HG03378 (cell line): ENCODE results near the gene STXBP2.
"Not testable (repeated sequence)": the region's sequence is repeated elsewhere in the genome, so short reads cannot be mapped to it uniquely, and the experiment has no call there.

Source experiments
- ATAC-seq: cut with Tn5 transposase; IDR thresholded peaks from one replicate; pipeline ENCODE4 v1.9.1; 2021; ENCODE audit warnings: mild to moderate bottlenecking, moderate library complexity; ENCODE audit not compliant: unreplicated experiment

STXBP2 gene

DNA sequence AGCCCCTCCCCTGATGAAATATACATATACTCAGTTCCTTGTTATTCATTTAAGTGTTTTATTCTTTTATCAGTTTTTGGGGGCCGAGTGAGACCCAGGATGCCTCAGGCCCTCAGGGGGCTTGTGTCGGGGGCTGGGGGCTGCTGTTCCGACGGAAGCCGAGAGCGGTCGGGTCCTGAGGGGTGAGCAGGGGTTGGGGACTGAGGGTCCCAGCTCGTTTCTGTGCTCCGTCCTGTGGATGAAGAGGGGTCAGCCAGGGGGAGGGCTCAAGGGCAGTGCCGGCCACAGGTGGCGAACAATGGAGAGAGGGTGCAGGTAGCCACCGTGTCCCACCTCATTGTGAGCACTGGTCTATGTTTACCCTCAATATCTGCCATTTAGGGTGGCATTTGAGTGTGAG is 5.3 kb upstream of the STXBP2 start:
- ATAC-seq: no peak

DNA sequence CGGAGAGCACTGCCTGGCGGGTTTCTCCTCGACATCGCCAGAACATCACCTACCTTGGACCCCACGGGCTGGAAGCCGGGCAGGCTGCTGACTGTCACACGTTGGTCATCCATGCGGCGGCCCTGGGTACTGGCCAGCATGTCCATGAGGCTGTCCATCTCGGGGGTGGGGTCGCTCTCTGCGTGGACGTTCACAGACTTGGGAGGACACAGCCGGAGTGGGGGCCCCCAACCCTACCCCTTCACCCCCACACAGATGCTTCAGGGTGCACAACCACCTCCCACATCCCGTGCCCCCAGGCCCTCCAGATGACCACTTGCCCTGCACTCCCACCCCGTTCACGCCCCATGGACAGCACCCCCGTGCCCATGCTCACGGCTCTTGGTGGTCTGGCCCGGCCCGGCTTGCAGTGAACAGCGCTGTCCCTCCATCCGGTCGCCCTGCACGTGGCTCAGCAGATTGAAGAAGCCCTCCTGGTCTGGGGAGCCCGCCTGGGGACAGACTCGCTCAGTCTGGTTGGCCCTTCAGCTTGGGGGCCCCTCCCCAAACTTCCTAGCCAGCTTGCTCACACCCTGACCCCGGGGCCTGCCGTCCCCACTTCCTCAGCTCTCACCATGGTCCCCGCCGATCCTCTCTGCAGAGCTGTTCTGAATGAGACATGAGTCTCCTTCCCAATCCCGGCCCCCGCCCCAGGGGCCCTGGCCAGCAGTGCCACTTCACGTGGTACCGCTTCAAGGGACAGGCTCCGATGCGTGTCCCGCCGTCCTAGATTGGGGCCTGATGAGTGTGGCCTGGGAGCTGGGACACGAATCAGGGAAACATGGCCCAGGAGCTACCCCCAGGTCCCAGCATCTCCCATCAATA is 4.3 kb upstream of the STXBP2 start:
- no peak for ATAC-seq

DNA sequence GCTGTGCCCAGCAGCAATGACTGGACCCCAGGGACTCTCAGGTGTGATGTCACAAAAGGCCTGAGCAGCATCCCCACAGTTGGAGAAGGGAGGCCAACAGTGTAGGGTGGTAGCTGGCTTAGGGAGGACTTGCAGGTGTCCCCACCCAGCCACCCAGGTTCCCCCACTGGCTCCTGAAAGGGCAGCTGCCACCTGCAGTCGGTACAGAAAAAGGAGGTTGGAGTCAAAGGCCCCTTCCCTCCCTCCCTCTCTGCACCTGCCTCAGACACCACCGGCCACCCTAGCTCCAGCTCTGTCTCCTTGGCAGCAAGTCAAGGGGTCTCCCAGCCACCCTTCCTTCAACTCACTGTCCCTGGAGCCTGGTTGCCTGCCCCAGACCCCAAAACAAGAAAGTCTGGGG is 3.2 kb upstream of the STXBP2 start, which contains the start of gene PCP2:
PCP2 (minus strand) TSS at position 22 of the 400 bp plus-strand sequence. CDS start 262 bp downstream, outside the sequence.
- no peak for ATAC-seq

DNA sequence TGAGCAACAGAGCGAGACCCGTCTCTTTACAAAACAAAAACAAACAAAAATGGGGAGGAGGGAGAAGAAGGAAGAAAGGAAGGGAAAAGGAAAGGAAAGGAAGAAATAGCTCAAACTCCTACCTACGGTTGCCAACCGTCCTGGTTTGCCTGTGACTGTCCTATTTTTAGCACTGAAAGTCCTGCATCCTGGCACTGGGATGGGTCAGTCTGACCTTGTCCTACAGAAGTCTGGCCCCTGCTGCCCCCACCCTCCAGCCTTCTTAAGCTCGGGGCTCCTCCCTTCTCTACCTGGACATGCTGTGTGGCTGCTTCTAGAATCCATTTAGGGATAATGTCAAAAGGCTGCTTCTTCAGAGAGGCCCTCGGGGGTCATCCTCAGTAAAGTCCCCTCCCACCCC is 1.2 kb upstream of the STXBP2 start:
- no peak for ATAC-seq

DNA sequence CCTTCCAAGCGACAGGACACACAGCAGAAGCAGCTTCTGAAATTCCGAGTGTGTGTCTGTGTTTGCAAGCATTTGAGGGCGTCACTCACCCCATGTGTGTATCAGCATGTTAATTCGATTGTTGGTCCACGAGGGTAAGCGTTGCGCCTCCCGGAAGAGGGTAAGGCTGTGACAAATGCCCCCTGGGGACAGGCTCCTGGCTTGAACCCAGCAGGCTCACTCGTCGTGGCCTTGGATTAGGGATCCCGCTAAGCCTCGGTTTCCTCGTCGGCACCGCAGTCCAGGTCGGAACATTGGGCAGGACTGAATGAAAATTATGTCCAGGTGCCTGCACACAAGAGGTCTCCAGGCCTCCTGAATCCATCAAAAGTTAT is 606 bp upstream of the STXBP2 start:
- ATAC-seq: no peak

DNA sequence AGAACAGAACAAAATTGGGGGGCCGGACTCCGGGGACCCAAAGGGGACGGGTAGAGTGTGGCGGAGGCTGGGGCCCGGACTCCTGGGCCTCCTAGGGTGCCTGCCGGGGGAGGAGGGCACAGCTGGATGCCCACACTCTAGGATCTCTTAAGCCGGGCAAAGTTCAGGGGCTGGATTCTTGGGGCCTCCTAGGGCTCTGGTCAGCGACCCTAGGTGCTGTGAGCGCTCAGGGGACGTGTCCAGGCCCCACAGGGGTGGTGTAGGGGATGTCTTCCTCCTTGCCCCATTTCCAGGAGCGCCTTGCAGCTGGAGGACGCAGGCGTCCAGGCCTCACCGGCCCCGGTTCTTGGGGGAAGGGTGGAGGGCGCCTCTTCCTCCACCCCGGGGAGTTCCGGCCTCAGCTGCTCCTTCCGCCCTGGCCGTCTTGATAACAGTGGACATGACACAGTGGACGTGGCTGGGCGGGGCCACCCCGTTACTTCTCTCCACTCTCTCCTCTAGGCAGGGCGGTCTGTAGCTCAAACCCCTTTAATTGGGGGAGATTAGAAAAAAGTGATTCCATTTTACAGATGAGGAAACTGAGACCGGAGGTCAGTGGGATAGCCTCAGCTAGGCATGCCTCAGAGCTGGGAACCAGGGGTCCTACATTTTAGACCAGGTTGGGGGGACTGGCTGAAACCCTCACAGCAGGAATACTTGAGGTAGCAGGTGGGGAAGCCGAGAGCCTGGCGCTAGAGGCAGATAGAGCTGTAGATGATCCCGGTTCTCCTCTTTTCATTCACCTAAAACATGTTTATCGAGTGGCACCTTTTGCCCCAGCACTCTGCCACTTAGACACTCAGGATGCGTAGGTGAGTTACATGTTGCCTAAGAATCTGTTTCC is 705 bp downstream of the STXBP2 start:
- no peak for ATAC-seq

DNA sequence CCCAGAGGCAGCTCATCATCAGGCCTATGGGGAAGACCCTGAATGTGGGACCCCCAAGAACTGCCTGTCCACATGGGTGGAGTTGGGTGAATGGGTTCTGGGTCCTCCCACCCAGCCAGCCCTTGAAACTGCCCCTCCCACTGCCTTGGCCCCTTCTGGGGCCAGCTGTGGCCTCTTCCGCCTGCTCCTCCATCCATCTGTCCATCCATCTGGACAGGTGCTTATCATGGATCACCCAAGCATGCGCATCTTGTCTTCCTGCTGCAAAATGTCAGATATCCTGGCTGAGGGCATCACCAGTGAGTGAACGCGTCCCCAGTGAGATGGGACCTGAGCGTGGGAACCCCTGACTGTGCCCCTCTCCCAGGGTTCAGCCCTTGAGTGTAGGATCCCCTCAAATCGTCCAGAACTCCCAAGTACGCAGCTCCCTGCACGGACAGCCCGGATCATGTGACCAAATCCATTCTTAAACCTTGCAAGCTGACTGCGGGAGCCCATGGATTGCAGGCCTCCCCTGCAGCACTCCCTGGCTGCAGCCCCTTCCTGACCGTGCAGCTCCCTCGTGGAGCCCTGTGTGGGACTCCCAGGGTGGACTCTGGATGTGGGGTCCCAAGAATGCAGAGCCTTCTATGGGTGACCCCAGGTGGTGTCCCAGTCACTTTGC is 2.0 kb downstream of the STXBP2 start:
- ATAC-seq: no peak

DNA sequence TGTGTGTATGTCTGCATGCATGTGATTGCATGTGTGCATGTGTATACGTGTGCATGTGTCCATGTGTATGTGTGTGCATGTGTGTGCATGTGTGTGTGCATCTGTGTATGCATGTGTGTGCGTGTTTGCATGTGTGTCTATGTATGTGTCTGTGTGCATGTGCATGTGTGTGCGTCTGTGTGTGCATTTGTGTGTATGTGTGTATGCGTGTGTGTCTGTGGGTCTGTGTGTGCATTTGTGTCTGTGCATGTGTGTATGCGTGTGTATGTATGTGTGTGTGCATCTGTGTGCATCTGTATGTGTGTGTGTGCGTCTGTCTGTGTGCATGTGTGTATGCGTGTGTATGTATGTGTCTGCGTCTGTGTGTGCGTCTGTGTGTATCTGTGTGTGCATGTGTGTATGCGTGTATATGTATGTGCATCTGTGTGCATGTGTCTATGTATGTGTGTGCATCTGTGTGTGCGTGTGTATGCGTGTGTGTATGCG is 3.0 kb downstream of the STXBP2 start:
- ATAC-seq: no peak

DNA sequence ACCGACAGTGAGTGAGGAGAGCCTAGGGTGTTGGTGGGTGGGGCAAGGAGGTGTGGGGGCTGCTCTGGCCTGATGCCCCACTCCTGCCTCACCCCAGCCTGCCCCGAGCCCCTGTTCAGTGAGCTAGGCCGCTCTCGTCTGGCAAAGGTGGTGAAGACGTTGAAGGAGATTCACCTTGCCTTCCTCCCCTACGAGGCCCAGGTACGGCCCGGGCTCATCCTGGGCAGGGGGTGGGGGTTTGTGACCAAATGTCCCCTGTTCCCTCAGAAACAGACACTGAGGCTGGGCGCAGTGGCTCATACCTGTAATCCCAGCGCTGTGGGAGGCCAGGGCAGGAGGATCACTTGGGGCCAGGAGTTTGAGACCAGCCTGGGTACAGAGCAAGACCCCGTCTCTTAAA is 3.9 kb downstream of the STXBP2 start:
- no peak for ATAC-seq

DNA sequence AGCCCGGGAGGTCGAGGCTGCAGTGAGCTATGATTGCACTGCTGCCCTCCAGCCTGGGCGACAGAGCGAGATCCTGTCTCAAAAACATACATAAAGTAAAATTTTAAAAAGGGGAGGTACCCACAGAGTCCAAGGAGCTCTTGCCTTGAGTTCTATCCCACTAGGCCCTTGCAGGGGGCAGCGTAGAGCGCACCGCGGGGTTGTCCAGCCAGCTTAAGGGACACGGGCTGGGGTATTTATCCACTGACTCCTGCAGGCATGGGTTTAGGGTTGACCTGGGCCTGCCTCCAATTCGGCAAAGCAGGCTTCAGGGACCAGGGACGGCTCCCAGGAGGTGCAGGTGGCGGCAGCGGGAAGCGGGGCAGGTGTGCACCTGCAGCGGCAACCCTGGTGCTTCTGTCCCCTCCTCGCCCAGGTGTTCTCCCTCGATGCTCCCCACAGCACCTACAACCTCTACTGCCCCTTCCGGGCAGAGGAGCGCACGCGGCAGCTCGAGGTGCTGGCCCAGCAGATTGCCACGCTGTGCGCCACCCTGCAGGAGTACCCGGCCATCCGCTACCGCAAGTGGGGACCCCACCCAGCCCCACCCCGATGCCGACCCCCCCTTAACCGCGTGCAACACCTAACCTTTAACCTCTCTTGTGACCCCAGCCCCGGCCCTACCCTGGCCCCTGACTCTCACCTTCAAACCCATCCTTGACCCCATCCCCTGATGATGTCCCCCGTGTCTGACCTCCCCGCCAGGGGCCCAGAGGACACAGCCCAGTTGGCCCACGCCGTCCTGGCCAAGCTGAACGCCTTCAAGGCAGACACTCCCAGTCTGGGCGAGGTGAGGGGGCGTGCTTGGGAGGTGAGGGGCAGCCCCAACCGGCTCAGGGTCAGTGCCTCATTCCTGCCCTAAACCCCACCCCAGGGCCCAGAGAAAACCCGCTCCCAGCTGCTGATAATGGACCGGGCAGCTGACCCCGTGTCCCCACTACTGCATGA is 4.7 kb downstream of the STXBP2 start:
- ATAC-seq: no peak

DNA sequence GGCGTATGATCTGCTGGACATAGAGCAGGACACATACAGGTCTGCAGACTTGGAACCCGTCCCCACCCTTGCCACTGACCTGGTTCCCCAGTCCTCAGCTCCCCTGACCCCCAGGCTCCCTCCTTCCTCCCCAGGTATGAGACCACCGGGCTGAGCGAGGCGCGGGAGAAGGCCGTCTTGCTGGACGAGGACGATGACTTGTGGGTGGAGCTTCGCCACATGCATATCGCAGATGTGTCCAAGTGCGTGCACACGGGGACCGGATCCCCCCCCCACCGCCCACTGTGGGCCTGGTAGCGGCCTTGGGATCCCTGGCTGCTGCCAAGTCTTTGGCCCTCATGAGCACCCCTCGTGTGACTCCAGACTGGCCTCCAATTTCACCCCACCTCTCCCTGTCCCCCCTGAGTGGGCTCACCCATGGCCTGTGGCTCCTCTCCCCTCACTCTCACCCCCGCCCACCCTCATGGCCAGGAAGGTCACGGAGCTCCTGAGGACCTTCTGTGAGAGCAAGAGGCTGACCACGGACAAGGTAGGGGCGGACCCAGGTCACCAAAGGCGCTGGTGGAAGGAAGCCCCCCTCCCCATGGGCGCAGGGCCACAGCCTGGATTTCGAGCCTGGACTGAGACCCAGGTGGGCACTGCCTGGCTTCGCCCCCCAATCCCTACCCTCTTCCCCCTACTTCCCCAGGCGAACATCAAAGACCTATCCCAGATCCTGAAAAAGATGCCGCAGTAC is 5.6 kb downstream of the STXBP2 start:
- no peak for ATAC-seq

DNA sequence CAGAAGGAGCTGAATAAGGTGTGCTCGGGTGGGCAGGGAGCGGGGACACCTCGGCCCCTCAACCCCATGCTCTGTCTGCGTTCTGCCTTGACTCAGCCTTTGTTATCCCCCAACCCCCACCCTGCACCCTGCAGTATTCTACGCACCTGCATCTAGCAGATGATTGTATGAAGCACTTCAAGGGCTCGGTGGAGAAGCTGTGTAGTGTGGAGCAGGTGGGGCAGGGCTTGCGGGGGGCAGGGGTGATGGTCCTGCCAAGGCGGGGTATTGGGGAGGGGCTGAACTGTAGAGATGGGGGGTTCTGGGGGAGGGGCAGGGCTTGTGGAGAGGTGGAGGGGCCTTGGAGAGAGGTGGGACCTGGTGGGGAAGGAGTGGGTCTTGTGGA is 6.1 kb downstream of the STXBP2 start:
- no peak for ATAC-seq

DNA sequence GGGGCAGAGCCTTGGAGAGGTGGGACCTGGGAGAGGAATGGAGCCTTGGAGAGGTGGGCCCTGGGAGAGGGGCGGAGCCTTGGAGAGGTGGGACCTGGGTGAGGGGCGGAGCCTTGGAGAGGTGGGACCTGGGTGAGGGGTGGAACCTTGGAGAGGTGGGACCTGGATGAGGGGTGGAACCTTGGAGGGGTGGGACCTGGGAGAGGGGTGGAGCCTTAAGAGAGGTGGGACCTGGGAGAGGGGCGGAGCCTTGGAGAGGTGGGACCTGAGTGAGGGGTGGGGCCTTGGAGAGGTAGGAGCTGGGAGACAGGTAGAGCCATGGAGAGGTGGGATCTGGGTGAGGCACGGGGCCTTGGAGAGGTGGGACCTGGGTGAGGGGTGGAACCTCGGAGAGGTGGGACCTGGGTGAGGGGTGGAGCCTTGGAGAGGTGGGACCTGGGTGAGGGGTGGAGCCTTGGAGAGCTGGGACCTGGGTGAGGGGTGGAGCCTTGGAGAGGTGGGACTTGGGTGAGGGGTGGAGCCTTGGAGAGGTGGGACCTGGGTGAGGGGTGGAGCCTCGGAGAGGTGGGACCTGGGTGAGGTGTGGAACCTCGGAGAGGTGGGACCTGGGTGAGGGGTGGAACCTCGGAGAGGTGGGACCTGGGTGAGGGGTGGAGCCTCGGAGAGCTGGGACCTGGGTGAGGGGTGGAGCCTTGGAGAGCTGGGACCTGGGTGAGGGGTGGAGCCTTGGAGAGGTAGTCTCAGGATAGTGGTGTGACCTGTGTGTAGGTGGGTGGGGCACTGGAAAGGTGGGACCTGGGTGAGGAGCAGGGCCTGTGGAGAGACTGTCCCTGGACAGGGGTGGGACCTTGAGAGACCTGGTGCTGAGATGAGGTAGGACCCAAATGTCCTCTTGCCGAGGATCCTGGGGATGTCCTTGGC is 7.0 kb downstream of the STXBP2 start:
- not testable (repeated sequence) for ATAC-seq

DNA sequence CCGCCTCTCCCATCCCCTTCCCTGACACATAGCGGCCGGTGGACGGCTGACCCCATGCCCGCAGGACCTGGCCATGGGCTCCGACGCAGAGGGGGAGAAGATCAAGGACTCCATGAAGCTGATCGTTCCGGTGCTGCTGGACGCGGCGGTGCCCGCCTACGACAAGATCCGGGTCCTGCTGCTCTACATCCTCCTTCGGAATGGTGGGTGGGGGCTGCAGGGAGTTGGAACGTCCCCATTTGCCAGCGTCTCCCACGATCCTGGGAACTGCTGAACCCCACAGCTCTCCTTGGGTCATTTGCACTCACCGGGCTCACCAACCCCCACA is 7.6 kb downstream of the STXBP2 start:
- ATAC-seq: no peak

DNA sequence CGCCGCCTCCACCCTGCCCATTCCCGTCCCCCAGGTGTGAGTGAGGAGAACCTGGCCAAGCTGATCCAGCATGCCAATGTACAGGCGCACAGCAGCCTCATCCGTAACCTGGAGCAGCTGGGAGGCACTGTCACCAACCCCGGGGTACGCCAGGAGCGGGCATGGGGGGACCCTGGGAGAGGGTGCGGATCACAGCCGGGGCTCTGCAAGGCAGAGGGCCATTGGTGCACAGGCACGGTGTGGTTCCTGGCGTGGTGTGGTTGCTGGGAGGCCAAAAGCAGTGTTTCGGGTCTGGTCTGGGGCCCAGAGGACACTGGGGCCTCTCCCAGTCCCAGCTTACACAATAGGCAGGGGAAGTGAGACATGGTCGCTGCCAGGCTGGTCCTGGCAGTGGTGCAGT is 8.3 kb downstream of the STXBP2 start:
- ATAC-seq: no peak

DNA sequence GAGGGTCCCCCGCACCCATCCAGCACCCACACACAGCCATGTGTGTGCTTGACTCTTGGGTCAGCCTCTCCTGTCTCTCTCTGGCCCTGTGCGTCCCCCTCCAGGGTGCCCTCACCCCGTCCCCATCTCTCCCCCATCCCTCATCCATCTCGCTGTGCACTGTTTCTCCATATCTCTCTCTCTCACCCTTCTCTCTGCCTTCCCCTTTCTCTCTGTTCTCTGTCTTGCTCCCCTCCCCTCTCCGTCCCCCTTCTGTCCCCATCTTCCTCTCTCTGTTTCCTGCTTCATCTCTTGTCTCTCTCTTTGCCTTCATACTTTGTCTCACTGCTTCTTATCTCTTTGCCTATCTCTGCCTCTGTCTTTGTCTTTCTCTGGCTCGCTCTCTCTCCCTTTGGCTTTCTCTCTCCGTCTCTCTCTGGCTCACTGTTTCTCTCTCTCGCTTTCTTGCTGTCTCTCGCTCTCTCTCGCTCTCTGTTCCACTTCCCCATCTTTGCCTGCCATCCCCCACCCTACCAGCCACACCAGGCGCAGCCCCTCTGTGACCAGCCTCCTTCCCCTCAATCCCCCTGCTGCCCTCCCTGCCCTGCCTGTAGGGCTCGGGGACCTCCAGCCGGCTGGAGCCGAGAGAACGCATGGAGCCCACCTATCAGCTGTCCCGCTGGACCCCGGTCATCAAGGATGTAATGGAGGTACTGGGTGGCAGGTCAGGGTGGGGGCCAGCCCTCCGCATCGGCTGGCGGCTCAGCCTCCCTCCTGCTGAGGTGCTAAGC is 8.9 kb downstream of the STXBP2 start:
- ATAC-seq: no peak

DNA sequence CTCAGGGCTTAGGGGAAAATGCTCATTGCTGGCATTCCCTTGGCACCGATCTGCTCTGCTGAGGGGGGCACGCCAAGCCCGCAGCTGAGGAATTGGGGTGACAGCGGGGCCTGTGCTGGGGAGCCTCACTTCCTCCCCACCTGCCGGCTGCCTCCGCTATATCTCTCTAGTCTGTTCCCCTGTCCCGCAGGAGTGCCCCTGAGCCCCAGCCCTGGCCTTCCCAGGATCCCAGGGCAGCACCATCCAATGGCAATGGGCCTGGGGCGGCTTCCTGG is 9.5 kb downstream of the STXBP2 start:
- ATAC-seq: no peak

DNA sequence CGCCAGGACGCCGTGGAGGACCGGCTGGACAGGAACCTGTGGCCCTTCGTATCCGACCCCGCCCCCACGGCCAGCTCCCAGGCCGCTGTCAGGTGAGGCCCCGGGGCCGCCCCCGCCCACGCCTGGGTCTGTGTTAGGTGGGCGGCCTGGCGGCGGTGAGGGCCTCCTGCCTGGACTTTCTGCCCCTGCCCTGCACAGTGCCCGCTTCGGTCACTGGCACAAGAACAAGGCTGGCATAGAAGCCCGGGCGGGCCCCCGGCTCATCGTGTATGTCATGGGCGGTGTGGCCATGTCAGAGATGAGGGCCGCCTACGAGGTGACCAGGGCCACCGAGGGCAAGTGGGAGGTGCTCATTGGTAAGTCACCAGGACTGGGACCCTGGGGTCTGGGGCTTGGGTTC is 10.2 kb downstream of the STXBP2 start:
- no peak for ATAC-seq
